Skeletal muscle satellite cell (primary cell): ENCODE data around the gene ODAD3.

ENCODE experiments used
- H3K27me3 ChIP-seq: 2 replicates; pipeline ENCODE4 v1.7.0; 2013; ENCODE audit warnings: low read length; ENCODE audit not compliant: control insufficient read depth, insufficient read depth
- H3K36me3 ChIP-seq: 2 replicates; pipeline ENCODE4 v1.7.0; 2013; ENCODE audit warnings: mild to moderate bottlenecking, control low read depth, low read length; ENCODE audit not compliant: insufficient read depth
- H3K4me1 ChIP-seq: 2 replicates; pipeline ENCODE4 v1.7.0; 2013; ENCODE audit warnings: low read length; ENCODE audit not compliant: control insufficient read depth, insufficient read depth
- H3K4me2 ChIP-seq: 2 replicates; pipeline ENCODE4 v1.7.0; 2013; ENCODE audit warnings: mild to moderate bottlenecking, low read length
- H3K4me3 ChIP-seq: 2 replicates; pipeline ENCODE4 v1.7.0; 2013; ENCODE audit warnings: low read length
- H3K9ac ChIP-seq: 2 replicates; pipeline ENCODE4 v1.7.0; 2013; ENCODE audit warnings: mild to moderate bottlenecking, low read depth, low read length, moderate library complexity
- H3K9me3 ChIP-seq: replicated peaks from 2 replicates; pipeline ENCODE4 v1.7.0; 2013; ENCODE audit warnings: mild to moderate bottlenecking, control low read depth, low read length

The ODAD3 gene

DNA sequence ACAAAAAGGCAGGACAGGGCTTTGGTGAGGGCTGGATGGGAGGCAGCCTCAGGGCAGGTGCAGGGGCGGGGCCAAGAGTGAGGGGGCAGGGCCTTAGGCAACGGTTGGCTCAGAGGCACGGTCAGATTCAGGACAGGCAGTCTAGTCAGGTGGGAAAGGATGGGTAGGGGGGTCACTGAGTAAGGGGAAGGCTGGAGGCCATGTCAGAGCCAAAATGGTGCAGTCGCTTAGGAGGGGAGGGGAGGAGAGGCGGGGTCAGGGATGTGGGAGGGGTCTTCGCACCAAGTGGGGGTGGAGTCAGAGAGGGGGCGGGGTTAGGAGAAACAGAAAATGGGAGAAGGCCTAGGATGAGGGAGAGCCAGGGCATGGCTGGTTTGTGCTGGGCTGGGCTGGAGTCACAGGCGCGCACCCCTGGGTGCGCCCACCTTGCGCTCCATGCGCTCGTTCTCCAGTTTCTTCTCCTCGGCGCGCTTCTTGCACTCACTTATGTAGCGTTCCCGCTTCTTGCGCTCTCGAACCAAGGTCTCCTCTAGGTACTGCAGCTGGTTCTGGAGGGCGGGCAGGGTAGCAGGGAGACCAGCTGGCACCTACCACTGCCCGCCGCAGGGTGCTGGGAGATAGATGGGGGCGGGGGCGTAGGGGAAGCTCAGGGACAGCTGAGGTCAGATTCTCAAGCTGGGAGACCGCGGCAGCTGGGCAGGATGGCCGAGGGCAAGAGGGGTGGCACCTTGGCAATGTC, 9.0 kb downstream of the ODAD3 start:
- Histone ChIP-seq H3K4me3 (no peak overlapping the region), H3K36me3 (no peaks in the 10 kb centered on the region), H3K9me3 (no peaks in the 10 kb centered on the region), H3K9ac (no peak overlapping the region), H3K4me1 (peaks cover 4% of the 10 kb centered on the region), H3K4me2 (no peak overlapping the region), H3K27me3 (peaks cover 29% of the 10 kb centered on the region)

DNA sequence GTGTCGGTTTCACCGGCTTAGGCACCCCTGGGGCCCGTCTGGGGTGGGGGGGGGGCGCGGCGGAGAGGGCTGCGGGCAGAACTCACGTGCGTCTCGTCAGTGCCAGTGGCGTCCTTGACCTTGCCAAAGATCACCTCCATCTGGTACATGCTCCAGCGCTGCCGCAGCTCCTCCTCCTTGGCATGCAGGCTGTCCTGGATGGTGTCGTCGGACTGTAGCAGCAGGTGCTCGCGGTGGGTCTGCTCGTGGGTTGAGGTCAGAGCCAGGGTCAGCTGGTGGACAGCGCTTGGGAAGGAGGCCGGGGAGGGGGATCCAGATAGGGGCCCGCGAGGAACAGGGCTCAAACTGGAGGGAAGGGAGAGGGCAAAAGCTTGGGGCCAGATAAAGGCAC, 11.1 kb downstream of the ODAD3 start:
- Histone ChIP-seq H3K27me3 (peaks cover 45% of the 10 kb centered on the region), H3K4me1 (peaks cover 14% of the 10 kb centered on the region), H3K4me2 (no peak overlapping the region), H3K9me3 (no peaks in the 10 kb centered on the region), H3K4me3 (no peak overlapping the region), H3K36me3 (no peaks in the 10 kb centered on the region), H3K9ac (no peak overlapping the region)

DNA sequence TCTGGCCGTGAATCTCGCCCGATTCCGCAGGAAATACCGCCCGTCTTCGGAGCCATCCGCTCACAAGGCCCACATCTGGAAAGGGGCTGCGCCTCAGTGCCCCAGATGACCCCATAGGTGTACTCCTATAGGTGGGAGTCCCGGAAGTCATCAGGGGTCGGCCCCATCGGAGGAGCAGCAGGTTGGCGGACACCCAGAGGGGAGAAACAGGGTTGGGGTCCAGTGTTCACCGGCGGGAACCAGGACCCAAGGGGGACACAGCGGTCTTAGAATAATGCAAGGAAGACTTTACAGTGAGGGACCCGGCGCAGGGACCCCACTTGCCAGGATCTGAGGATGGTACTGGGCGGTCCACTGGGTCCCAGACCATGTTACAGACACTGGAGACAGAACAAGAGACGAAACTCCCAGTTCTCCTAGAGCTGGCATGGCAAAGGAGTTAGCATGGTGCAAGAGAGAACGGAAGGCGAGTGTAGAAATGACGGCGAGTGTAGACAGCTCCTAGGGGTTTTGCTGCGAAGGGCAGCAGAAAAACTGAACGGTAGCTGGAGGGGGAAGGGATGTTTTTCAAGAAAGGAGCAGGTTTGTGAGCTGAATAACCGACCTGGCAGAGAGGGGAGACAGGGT, 11.6 kb downstream of the ODAD3 start:
- peaks cover 15% of the 10 kb centered on the region for H3K4me1 ChIP-seq
- H3K9ac ChIP-seq = no peak overlapping the region
- H3K27me3 ChIP-seq = peaks cover 47% of the 10 kb centered on the region
- H3K4me3 ChIP-seq = no peak overlapping the region
- H3K36me3 ChIP-seq = no peaks in the 10 kb centered on the region
- H3K4me2 ChIP-seq = no peak overlapping the region
- H3K9me3 ChIP-seq = no peaks in the 10 kb centered on the region

DNA sequence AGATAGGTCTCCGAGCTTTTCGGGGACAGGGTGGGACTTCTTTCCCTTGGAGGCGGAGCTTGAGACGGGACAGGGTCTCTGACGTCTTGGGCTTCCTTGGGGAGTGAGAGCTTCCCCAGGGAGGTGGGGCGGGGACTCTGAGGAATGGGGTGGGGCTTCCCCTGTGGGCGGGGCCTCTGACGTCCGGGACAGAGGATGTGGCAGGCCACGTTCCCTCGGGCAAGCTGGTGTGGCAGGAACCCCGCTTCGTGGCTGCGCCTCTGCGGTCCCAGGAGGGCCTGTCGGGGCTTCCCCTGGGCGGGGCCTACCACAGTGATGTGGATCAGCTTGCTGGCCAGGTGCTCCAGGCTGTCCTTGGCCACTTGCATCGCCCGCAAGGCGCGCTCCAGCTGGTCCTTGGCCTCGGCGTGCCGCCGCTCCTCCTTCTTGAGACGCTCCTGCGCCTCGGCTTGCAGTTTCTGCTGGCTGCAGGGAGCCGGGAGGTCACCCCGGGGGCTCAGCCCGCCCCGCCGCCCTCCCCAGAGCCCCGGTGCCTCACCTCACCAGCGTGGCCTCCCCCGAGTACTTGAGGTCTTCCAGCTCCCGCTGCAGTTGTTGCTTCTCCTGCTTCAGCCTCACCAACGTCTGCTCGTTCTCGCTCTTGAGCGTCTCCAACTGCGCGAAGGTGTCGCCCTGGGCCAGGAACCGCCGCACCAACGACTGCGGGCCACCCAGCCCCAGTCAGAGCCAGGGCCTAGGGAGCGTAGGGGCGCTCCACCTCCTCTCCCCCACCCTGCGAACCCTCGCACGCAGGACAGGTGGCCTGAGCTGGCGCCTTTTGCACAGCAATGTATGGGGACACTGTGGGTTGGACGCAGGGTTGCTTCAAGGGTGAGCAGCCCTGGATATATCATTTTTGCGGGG, 12.5 kb downstream of the ODAD3 start:
- H3K4me3 ChIP-seq = peak overlapping the region; percentile 16

DNA sequence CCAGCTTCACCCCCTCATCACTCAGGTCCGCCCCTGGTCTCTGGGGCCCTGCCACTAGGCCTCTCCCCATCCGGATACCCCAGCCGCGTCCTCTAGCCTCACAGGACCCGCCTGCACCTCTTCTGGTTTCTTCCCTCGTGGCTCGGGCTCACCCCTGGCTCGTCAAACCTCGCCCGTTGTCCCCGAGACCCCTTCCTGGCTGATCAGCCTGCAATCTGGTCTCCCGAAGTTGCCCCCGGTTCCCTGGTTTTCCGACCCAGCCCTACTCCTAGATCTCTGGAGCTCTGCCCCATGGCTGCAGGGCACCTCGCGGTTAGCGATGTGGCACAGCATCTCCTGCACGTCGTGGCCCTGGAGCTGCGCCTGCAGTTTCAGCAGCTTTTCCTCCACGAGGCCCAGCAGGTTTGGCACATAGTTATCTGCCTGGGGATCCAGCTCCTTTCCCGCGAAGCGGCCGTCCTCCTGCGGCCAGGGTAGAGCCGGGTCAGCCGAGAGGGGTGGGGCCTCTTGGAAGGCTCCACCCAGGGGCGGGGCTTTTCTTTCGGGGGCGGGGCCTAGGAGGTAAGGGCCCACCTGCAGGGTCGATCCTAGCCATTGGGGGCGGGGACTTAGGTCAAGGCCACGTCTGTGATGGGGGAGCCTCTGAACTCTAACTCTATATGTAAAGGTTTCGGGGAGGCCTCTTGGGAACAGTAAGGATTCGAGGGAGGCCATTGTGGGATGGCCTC, 13.4 kb downstream of the ODAD3 start:
- H3K27me3 ChIP-seq = peaks cover 52% of the 10 kb centered on the region
- H3K9ac ChIP-seq = no peak overlapping the region
- peak overlapping the region; percentile 16 for H3K4me3 ChIP-seq
- peaks cover 15% of the 10 kb centered on the region for H3K4me1 ChIP-seq
- H3K4me2 ChIP-seq = peak overlapping the region; percentile 58
- H3K36me3 ChIP-seq = no peaks in the 10 kb centered on the region
- no peaks in the 10 kb centered on the region for H3K9me3 ChIP-seq

More for the DNA sequence above, 12.5 kb downstream of the ODAD3 start:
- peaks cover 52% of the 10 kb centered on the region for H3K27me3 ChIP-seq
- peaks cover 15% of the 10 kb centered on the region for H3K4me1 ChIP-seq
- no peak overlapping the region for H3K9ac ChIP-seq
- peak overlapping the region; percentile 58 for H3K4me2 ChIP-seq
- H3K9me3 ChIP-seq = no peaks in the 10 kb centered on the region
- H3K36me3 ChIP-seq = no peaks in the 10 kb centered on the region

DNA sequence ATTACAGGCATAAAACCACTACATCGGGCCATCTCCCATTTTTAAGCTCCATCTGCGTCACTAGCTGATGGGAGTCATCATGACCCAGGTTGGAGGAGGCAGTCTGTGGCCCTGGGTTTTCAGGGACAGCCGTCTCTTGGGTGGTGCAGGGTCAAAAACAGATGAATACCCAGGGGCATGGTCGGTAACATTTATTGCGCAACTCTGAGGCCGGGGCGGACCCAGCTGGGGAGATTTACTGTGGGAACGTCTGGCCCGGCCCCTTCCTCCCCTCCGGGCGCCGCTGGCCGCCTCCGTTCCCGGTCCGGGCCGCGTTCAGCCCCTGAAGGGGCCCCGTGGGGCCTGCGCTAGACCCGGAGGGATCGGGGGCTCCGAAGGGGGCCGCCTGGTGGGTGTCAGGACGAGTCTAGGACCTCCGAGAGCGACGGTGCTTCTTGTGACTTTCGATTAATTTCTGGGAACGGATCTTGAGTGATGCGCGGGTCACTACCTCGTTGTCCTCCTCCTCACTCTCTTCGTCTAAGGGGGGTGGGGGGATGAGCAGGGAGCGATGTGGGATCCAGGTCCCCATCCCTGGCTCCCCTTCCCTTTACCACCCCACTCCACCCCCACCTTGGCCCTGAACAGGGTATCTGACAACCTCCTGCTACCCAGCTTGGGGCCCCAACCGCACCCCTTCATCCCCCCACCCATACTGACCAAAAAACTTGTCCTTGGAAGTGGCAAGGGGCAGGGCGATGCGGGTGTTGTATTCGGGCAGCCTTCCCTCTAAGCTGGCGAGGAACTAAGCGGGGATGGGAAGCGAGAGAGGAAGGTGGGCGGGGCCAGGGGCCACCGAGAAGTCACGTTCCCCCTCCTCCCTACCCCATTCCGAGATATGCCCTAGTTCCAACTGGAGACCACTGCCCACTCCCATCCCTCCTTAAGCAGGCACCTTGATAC, 14.2 kb downstream of the ODAD3 start:
- H3K27me3 ChIP-seq = peaks cover 52% of the 10 kb centered on the region

DNA sequence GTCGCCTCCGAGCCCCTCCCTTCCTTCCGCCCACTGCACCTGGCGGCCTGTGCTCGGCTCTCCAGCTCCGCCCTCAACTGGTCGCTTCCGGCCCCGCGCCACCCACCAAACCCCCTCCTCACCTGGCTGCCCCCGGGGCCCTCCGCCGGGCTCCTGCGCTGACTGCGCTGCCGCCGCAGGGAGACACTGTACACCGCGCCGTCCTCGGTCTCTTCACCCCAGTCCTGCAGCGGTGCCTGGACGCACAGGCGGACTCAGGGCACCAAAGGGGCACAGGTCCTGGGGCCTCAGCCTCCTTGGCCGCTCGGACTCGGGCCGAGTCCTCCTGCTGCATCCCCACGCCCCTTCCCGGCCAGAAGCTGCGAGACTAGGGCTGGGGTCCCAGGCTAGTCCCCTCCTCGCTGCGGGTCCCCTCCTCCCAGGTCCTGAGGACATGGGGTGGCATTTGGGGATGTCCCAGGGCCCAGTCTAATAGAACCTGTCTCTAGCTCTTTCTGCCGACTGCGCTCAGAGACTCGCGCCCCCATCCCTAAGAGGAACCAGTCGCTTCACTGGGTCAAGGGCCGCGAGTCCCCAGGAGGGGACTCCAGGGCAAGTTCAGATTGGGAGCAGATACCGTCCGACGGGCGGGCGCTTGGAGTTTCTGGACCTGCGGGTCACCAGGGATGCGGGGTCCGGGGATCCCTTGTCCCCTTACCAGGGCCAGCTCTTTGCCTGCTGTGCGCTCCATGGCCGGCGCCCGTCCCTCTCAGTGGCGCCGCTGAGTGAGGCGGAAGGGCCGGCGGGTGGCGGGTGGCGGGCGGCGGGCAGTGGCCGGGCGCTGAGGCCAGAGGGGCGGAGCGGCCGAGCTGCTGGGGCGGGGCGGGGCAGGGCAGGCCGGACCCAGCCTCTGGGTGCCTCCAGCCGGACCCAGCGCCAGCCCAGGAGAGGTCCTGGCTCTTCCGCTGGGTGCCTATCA, 16.1 kb downstream of the ODAD3 start, which contains the start of gene RGL3:
Gene RGL3, minus strand, starts transcription at position 766 of the 958 bp plus-strand sequence. Its CDS starts 36 bp downstream, at position 730.
- Histone ChIP-seq H3K4me2 (peak within 1 kb of the TSS; percentile 76), H3K9me3 (no peaks in the 10 kb centered on the region), H3K36me3 (no peaks in the 10 kb centered on the region), H3K9ac (no peak within 1 kb of the TSS), H3K4me1 (peaks cover 15% of the 10 kb centered on the region), H3K27me3 (peaks cover 49% of the 10 kb centered on the region), H3K4me3 (peak within 1 kb of the TSS; percentile 65)

More for the DNA sequence above, 14.2 kb downstream of the ODAD3 start:
- H3K36me3 ChIP-seq = no peaks in the 10 kb centered on the region
- H3K9ac ChIP-seq = no peak overlapping the region
- peaks cover 15% of the 10 kb centered on the region for H3K4me1 ChIP-seq
- peak overlapping the region; percentile 73 for H3K4me2 ChIP-seq
- H3K4me3 ChIP-seq = peak overlapping the region; percentile 41
- H3K9me3 ChIP-seq = no peaks in the 10 kb centered on the region

DNA sequence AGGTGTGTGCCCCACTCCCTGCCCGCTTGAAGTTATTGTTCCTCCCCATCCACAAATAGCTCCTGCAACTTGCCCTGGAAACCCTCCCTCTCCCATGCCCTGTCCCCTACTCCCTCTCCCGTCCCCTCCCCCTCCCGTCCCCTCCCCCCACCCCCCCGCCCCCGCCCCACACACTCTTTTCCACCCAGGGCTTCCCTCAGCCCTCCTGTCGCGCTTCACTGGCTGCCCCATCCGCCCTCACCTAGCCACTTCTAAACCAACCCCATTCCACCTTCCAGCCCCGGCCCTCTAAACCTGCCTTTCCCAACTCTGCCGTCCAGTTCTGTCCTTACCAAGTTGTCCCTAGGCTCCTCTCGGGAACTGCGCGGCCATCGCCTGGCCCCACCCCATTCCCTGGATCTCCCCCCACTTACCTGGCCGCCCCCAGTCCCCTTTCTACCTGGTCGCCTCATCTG, 16.8 kb downstream of the ODAD3 start:
- peaks cover 43% of the 10 kb centered on the region for H3K27me3 ChIP-seq
- H3K36me3 ChIP-seq = no peaks in the 10 kb centered on the region
- no peak overlapping the region for H3K9ac ChIP-seq
- H3K4me1 ChIP-seq = peaks cover 15% of the 10 kb centered on the region
- H3K4me3 ChIP-seq = no peak overlapping the region
- H3K9me3 ChIP-seq = no peaks in the 10 kb centered on the region
- no peak overlapping the region for H3K4me2 ChIP-seq

DNA sequence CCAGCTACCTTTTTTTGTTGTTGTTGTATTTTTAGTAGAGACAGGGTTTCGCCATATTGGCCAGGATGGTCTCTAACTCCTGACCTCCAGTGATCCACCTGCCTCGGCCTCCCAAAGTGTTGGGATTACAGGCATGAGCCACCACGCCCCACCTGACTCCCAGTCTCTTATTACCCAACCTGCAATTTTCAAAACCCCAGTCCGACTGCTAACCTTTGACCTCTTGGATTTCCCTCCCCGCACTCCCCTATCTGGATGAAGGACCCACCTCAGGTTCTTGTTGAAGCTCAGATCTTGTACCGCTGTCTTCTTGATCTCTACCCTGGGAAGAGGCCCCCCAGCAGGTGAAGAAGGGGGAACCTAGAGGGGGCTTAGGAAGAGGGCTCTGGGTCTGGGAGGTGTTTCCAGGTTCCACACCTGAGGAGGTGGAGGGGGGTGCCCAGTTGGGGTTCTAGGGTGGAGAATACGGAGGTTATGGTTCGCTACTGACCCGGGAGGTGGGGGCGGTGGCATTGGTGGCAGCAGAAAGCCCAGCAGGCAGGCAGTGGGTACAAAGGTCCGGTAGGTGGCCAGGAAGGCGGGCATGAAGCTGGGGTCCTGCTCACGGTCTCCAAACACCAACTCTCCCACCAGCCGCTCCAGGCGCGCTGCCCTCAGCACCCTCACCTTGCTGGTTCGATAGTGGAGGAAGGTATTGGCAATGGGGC, 18.4 kb downstream of the ODAD3 start:
- H3K9me3 ChIP-seq = no peaks in the 10 kb centered on the region
- no peaks in the 10 kb centered on the region for H3K36me3 ChIP-seq
- H3K27me3 ChIP-seq = peaks cover 29% of the 10 kb centered on the region
- H3K4me2 ChIP-seq = no peak overlapping the region
- H3K4me3 ChIP-seq = no peak overlapping the region
- H3K9ac ChIP-seq = no peak overlapping the region
- H3K4me1 ChIP-seq = peaks cover 15% of the 10 kb centered on the region
